Measurements from ENCODE around the gene TEX26. TPM values are rescaled to one million over a fixed set of nuclear protein-coding genes. Genes with fewer than 3 reads are reported as not detected.

Gene TEX26
- total RNA-seq, 1 experiment from 2014 or later = not detected

DNA sequence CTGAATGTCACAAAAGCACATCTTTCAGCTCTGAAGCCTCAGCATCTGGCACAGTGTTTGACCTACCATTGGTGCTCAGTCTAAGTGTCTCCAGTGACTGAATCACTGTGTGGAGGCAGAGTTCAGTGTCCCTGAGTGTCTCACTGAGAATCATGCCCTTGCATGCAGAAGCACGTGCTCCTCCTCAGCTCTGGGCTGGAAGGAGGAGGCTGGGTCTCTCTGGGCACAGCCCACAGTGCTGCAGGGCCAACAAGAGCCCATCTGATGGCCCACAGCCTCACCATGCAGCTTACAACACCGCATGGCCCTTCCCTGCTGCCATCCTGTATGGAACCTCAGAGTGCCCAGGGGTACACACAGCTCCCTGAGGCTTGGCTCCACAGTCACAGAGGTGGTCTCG is 86.1 kb downstream of the TEX26 start:
- no TSS peak for BruUV-seq (replicated peaks)
- Mint-ChIP-seq H3K4me3 (ENCODE audit: unreplicated experiment) (no peak overlapping the region), H3K9me3 (ENCODE audit: unreplicated experiment) (no peaks in the 10 kb centered on the region), H3K4me1 (ENCODE audit: insufficient read depth, unreplicated experiment) (no peaks in the 10 kb centered on the region), H3K27me3 (ENCODE audit: insufficient read depth, unreplicated experiment) (peaks cover 28% of the 10 kb centered on the region), H3K27ac (ENCODE audit: low read depth, unreplicated experiment) (no peak overlapping the region), H3K36me3 (ENCODE audit: insufficient read depth, unreplicated experiment) (no peaks in the 10 kb centered on the region)
- intact Hi-C loops (cut with micrococcal nuclease) = loop anchor here (10.0 kb wide), 2 partner anchors 344 to 404 kb away; partner anchors contain the start of gene USPL1
- no peak for DNase-seq (ENCODE audit: unreplicated experiment)
- ChIA-PET CTCF (interaction anchor here (1.1 kb wide), 1 partner anchor 9 kb away, joined by 3 read pairs; no protein-coding TSS in a partner anchor), POLR2A (interaction anchor here (0.6 to 0.9 kb wide), 3 partner anchors 9 to 103 kb away, joined by 3 to 5 read pairs (median 3); no protein-coding TSS in a partner anchor)
- TF ChIP-seq, protein P1, sequence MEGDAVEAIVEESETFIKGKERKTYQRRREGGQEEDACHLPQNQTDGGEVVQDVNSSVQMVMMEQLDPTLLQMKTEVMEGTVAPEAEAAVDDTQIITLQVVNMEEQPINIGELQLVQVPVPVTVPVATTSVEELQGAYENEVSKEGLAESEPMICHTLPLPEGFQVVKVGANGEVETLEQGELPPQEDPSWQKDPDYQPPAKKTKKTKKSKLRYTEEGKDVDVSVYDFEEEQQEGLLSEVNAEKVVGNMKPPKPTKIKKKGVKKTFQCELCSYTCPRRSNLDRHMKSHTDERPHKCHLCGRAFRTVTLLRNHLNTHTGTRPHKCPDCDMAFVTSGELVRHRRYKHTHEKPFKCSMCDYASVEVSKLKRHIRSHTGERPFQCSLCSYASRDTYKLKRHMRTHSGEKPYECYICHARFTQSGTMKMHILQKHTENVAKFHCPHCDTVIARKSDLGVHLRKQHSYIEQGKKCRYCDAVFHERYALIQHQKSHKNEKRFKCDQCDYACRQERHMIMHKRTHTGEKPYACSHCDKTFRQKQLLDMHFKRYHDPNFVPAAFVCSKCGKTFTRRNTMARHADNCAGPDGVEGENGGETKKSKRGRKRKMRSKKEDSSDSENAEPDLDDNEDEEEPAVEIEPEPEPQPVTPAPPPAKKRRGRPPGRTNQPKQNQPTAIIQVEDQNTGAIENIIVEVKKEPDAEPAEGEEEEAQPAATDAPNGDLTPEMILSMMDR (IDR thresholded peaks at IDR 0.05; ENCODE audit: unreplicated experiment) = no peak

DNA sequence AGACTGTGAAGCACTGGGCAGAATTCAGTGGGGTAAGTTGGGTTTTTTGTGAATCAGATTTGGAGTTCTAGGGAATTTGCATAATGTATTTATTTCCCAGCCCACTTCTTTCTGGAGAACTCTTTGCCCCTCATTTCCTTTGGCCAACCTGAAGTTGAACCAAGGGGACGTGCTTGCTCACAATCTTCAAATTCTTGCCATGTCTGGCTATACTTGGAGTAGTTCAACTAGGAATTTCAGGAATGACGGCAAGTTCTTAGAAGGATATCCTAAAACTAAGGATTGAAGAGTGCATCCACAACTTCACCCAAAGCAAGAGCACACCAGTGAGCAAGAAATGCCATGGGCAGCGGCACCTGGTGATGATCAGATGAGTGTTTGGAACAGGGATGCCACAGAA is 88.5 kb downstream of the TEX26 start:
- DNase-seq (ENCODE audit: unreplicated experiment) = no peak
- no peaks in the 10 kb centered on the region for H3K9me3 Mint-ChIP-seq (ENCODE audit: unreplicated experiment)
- no TSS peak for BruUV-seq (replicated peaks)
- no peaks in the 10 kb centered on the region for H3K4me1 Mint-ChIP-seq (ENCODE audit: insufficient read depth, unreplicated experiment)
- peaks cover 28% of the 10 kb centered on the region for H3K27me3 Mint-ChIP-seq (ENCODE audit: insufficient read depth, unreplicated experiment)
- H3K36me3 Mint-ChIP-seq (ENCODE audit: insufficient read depth, unreplicated experiment) = no peaks in the 10 kb centered on the region
- CTCF ChIA-PET = no interaction called here
- H3K27ac Mint-ChIP-seq (ENCODE audit: low read depth, unreplicated experiment) = no peak overlapping the region
- H3K4me3 Mint-ChIP-seq (ENCODE audit: unreplicated experiment) = no peak overlapping the region
- TF ChIP-seq, protein P1 (IDR thresholded peaks at IDR 0.05; ENCODE audit: unreplicated experiment) = no peak
- POLR2A ChIA-PET = no interaction called here
- intact Hi-C loops (cut with micrococcal nuclease) = no loop called here

DNA sequence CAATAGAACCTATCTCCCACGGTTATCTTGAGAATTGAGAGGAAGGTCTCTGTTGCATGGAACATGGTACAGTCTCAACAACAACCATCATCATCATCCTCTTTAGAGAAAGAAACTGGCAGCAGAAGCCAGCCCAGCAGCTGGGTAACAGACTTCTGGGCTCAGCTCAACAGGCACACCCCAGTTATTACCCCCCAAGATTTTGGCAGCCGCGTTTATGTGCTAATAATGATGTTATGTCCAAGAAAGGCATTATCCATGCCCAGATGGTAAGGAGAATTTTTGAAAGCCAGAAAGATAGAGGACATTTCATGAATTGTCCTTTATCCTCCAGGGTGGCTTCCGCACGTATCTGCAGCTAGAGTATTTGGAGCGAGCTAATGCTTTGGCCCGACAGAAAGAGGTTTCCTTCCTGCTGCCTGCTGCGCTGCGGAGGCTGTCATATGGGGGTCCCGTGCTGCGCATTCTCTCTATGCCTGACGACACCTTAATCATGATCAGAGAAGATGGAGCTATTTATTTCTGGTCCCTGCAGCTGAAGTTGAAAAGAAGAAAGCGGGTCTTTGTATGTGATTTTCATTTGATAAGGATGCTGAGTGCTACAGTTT is 89.9 kb downstream of the TEX26 start:
- Mint-ChIP-seq H3K9me3 (ENCODE audit: unreplicated experiment) (no peaks in the 10 kb centered on the region), H3K4me1 (ENCODE audit: insufficient read depth, unreplicated experiment) (no peaks in the 10 kb centered on the region), H3K4me3 (ENCODE audit: unreplicated experiment) (no peak overlapping the region), H3K27me3 (ENCODE audit: insufficient read depth, unreplicated experiment) (peaks cover 28% of the 10 kb centered on the region), H3K27ac (ENCODE audit: low read depth, unreplicated experiment) (no peak overlapping the region), H3K36me3 (ENCODE audit: insufficient read depth, unreplicated experiment) (no peaks in the 10 kb centered on the region)
- no peak for DNase-seq (ENCODE audit: unreplicated experiment)
- POLR2A ChIA-PET = interaction anchor here (0.8 kb wide), 1 partner anchor 72 kb away, joined by 3 read pairs; no protein-coding TSS in a partner anchor
- intact Hi-C loops (cut with micrococcal nuclease) = loop anchor here (2.0 kb wide), 1 partner anchor 26 kb away; no protein-coding TSS in a partner anchor
- BruUV-seq (replicated peaks) = no TSS peak
- CTCF ChIA-PET = interaction anchor here (0.6 to 1.6 kb wide), 4 partner anchors 10 to 540 kb away, joined by 3 to 5 read pairs (median 4); no protein-coding TSS in a partner anchor
- TF ChIP-seq, protein P1 (IDR thresholded peaks at IDR 0.05; ENCODE audit: unreplicated experiment) = no peak

DNA sequence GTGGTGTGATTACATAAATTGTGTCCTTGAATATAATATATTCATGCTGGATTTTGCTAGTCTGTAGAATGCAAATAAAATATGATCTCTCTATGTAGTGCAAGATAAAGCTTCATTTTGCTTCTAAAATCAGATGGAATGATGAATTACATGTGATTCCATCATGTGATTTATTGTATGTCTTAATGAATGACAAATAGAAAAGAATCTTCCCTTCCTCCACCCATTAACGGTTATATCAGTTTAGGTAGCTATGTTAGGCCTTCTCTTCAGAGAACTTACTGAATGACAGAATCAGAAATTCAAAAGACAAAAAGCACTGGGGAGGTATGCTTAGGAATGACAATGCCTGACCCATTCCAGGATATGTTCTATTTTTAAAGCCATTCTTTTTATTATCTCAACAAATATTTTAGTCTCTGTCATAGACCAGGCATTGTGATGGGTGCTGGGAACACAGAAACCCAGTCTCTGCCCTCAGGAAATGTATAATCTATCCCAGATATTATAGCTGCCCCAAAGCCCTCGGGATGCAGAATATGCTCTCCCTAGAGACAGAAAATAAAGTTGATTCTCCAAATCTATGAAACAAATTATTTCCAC is 90.6 kb downstream of the TEX26 start:
- no peaks in the 10 kb centered on the region for H3K9me3 Mint-ChIP-seq (ENCODE audit: unreplicated experiment)
- H3K4me1 Mint-ChIP-seq (ENCODE audit: insufficient read depth, unreplicated experiment) = no peaks in the 10 kb centered on the region
- BruUV-seq (replicated peaks) = no TSS peak
- H3K27ac Mint-ChIP-seq (ENCODE audit: low read depth, unreplicated experiment) = no peak overlapping the region
- intact Hi-C loops (cut with micrococcal nuclease) = loop anchor here (2.0 kb wide), 1 partner anchor 26 kb away; no protein-coding TSS in a partner anchor
- DNase-seq (ENCODE audit: unreplicated experiment) = no peak
- no peaks in the 10 kb centered on the region for H3K36me3 Mint-ChIP-seq (ENCODE audit: insufficient read depth, unreplicated experiment)
- H3K4me3 Mint-ChIP-seq (ENCODE audit: unreplicated experiment) = no peak overlapping the region
- H3K27me3 Mint-ChIP-seq (ENCODE audit: insufficient read depth, unreplicated experiment) = peaks cover 28% of the 10 kb centered on the region
- ChIA-PET CTCF (interaction anchor here (0.6 to 1.6 kb wide), 4 partner anchors 9 to 541 kb away, joined by 3 to 5 read pairs (median 4); no protein-coding TSS in a partner anchor), POLR2A (interaction anchor here (0.6 kb wide), 1 partner anchor 22 kb away, joined by 3 read pairs; no protein-coding TSS in a partner anchor)
- TF ChIP-seq, protein P1 (IDR thresholded peaks at IDR 0.05; ENCODE audit: unreplicated experiment) = no peak
